Activated gamma-delta T cell (primary cell): Measurements from ENCODE around the gene SNX25.
"Not testable (repeated sequence)": the region's sequence is repeated elsewhere in the genome, so short reads cannot be mapped to it uniquely, and the experiment has no call there.

Experiments used
- DNase-seq: peaks from one replicate; lab custom pipeline; 2025; lab: John Stamatoyannopoulos, UW

Gene SNX25

GRCh38 chr4:185304944-185305690 lies 95.7 kb downstream of the SNX25 start:
- DNase-seq = no peak

- no peak for DNase-seq
These were observed 96.6 kb downstream of the SNX25 start for GRCh38 chr4:185305979-185306442.

DNA sequence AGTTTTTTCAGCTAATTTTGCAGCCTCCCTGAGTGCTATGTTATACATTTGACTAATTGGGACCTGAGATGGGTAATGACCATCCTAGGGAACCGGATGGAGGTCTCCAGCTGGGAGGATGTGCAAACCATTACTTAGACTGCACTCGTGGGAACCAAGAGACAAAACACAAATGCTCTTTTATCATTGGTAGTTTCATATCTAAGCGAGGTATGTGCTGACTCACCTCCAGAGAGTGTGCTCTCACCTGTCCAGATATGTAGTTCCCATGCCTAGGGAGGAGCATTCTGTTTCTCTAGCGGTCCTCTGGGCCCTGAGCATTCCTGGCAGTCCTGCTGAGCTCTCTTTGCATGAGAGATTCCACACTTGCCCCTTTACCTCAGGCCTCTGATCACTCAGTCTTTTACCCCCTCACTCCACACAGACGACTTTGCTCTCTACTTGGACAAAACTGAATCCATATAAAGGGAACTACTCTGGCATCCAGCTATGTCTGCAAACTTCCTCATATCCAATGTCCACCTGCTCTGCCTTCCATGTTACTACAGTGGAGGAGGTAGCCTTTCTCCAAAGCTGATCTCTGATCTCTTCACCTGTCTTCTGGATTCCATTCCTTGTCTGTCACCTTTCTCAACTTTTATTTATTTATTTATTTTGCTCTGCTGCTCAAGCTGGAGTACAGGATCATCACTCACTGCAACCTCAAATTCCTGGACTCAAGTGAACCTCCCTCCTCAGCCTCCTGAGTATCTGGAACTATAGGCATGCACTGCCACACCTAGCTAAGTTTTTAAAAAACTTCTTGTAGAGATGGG lies 97.9 kb downstream of the SNX25 start:
- DNase-seq = no peak

DNA sequence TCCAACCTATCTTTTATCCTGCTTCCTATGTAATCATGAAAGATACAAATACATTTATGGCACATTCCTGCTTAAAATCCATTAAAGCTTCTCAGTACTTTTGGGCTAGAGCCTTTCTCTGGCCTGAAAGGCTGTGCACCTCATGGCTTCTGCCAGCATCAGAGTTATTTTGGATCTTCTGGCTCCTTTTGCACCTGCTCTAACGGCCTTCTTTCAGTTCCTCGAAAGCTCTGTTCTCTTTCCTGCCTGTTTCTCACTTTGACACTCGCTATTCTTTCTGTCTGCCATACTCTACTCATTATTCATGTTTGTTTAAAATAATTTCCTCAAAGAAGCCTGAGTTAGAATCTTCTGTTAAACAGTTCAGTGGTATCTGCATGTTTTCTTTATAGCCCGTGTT lies 100.4 kb downstream of the SNX25 start:
- no peak for DNase-seq

GRCh38 chr4:185311113-185311888 lies 101.9 kb downstream of the SNX25 start:
- DNase-seq = no peak

DNA sequence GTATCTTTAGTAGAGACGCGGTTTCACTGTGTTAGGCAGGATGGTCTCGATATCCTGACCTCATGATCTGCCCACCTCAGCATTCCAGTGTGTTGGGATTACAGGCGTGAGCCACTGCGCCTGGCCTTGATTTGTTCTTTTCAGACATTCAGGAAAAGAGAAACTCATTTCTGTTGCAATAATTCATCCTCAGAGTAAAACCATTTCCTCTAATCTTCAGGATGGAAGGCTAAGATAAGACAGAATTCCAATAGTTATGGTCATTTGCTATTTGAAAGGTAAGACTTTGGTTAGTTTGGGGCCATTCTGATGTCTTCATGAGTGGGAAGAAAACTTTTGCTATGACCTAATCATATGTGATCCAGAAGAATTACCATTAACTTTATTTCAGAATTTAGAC lies 103.3 kb downstream of the SNX25 start:
- DNase-seq = no peak

DNA sequence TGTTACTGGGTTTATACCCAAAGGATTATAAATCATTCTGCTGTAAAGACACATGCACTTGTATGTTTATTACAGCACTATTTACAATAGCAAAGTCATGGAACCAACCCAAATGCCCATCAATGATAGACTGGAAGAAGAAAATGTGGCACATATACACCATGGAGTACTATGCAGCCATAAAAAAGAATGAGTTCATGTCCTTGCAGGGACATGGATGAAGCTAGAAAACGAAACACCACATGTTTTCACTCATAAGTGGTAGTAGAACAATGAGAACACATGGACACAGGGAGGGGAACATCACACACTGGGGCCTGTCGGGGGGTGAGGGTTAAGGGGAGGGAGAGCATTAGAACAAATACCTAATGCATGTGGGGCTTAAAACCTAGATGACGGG lies 108.1 kb downstream of the SNX25 start:
- DNase-seq = not testable (repeated sequence)

DNA sequence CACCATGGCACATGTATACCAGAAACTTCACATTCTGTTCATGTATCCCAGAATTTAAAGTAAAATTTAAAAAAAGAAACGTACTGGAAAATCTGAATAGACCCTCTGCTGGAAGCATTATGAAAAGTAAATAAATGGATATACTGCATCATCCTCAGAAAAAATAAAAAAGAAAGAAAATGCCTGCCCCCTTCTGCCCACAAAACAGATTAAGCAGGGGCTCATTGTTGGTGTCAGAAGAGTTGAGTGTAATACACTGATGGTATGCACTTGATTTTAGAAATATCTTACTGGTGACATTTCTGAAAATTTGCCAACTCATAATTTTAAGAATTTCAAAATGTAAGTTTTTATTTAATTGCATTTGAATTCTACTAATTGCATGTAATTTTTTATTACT lies 108.5 kb downstream of the SNX25 start:
- DNase-seq = no peak

DNA sequence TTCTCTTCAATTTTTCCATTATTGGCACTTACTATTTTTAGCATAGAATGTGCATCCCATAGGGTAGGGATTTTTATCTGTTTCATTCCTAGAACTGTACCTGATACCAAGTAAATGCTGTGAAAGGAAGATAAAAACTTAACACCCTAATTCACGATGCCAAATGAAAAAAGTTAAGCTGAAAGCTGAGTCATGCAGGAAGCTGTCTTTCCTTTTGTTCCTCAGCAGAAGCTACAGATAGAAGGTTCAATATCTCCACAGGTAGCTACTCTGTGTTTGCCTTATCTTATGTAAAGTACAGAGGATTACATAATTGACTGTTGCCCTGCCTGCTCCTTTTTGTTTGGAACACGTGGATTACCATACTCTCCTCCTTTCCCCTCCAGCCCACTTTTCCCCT lies 109.3 kb downstream of the SNX25 start:
- DNase-seq = no peak

- no peak for DNase-seq
These were observed 113.4 kb downstream of the SNX25 start for GRCh38 chr4:185322803-185323202.

DNA sequence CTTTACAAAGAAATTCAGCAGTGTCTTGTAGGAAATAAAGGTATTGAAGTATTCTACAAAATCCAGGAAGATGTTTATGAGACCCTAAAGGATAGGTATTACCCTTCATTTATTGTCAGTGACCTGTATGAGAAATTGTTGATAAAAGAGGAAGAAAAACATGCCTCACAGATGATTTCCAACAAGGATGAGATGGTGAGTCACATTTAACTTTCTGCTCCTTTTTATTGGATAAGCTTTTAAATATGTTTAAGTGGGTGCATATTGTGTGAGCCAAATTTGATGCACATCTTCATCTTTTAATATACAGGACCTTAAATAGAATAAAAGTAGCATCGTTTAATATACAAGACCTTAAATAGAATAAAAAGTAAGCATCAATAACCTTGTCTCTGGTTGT lies 114.2 kb downstream of the SNX25 start:
- no peak for DNase-seq

DNA sequence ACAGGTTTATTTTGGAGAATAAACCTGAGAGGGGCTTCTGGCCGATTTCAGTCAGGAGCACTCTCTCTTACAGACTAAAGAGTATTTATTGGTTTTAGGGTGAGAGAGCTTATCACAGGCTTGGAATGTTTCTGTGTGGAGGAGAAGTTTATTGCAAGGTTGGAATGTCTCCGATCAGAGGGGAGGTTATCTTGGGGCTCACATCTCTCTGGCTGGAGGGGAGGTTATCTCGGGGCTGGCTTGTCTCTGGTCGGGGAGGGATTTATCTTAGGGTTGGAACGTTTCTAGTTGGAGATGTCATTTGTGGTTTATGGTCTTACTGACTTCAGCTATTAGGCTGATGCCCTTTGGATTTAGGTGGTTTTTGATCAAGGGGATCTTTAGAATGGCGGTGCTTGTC lies 115.0 kb downstream of the SNX25 start:
- not testable (repeated sequence) for DNase-seq

DNA sequence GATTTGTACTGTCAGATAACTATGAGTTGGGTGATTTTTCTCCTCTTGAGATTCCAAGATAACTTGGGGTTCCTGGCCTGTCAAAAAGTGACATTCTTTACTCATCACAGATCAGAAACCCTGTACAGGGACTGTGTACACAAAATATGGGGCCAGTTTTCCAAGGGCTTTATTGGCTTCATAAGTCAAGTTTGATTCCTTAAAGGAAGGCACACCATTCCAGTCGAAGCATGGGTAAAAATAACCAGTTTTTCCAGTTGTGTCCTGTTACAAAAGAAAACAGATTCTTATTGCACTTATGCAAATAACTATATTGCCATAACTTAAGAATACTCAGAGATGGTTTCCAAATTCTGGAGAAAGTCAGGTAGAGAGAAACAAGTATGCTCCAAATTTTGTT lies 116.3 kb downstream of the SNX25 start:
- DNase-seq = not testable (repeated sequence)

DNA sequence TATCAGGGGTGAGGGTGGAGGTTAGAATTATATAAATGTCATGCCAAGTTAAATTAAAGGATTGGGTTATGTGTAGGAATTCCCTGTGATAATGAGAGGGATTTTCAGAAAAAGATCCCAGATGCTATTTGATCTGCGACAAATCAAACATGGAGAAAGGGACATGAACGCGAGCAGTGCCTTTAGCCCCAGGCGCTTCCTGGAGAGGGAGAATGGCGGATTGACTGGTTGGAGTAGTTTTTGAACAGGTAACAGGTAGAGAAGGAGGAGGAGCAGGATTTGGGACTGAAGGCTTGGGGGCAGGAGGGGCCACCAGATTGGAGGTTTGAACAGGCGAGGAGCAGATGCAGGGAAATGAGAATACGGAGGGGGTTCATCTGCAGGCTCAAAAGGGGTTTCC lies 119.2 kb downstream of the SNX25 start:
- DNase-seq = no peak

- DNase-seq = not testable (repeated sequence)
These were observed 120.6 kb downstream of the SNX25 start for GRCh38 chr4:185329879-185330510.

- DNase-seq = no peak
These were observed 123.4 kb downstream of the SNX25 start for GRCh38 chr4:185332575-185333464.

DNA sequence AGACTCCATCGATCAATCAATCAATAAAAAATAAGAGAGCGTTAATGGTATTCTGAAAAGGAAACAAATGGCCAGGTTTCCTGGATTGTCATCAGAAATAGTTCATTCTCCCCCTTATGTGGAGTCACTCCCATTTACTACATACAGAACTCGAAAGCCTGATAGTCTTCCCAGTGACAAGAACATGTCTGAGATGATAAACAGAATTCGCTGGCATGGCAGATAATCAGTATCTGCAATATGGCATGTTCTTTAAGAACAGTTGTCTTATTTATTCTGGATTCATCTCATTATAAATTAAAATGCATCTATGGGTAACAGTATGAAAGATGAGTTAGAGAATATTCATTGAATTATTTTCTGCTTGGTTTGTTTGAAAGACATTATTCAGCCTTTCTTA lies 124.9 kb downstream of the SNX25 start:
- DNase-seq = no peak

- no peak for DNase-seq
These were observed 126.2 kb downstream of the SNX25 start for GRCh38 chr4:185335579-185335978.

- DNase-seq = no peak
These were observed 130.5 kb downstream of the SNX25 start for GRCh38 chr4:185339941-185340340.

- no peak for DNase-seq
These were observed 132.0 kb downstream of the SNX25 start for GRCh38 chr4:185341377-185341776.

- no peak for DNase-seq
These were observed 132.4 kb downstream of the SNX25 start for GRCh38 chr4:185341841-185342240.
